Activated effector memory CD4-positive, alpha-beta T cell treated with anti-CD3 and anti-CD28 coated beads, Interleukin-2, amount 50 U/mL, for 16 hours (primary cell): Measurements from ENCODE around the gene SLC8A1.

Source experiments
- DNase-seq: peaks from one replicate; pipeline ENCODE4 v3.0.0-alpha.2; 2020

Gene SLC8A1

DNA sequence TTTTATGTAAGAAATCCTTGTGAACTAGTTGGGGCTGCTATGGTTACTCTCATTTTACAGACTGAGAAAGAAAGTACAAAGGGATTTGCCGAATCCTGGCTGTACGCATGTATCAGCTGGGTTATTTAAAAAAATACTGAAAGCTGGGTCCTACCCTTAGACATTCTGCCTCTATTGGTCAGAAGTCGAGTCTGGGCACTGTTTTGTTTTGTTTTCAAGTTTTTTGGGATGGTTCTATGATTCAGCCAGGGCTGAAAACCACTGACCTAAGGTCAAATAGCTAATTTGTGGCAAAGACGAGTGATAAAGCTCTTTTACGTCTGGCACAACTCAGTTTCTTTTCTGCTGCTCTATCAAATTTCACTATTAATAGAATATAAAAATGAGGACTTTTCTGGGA, 5.9 kb upstream of the SLC8A1 start:
- no peak for DNase-seq

DNA sequence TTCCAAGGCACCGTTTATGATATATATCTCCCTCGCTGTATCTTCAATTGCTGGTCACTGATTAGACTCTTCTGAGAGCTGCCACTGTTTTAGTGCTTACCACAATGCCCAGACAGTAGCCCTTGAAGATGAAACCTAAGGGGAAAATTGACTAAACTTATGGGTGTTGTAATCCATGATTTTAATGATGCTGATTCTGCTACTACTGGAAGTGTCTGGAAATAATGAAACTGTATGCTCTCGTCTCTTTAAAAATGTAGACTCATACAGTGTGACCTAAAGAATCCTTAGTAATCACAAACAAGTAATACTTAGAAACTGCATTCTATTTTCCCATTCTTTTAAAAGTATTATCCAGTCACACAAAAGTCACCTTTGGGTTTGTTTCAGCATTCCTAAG, 5.5 kb upstream of the SLC8A1 start:
- DNase-seq = no peak

GRCh38 chr2:40456926-40457325, 5.0 kb upstream of the SLC8A1 start:
- DNase-seq = no peak

- DNase-seq = no peak
Measured at GRCh38 chr2:40455661-40456060, 3.8 kb upstream of the SLC8A1 start.

DNA sequence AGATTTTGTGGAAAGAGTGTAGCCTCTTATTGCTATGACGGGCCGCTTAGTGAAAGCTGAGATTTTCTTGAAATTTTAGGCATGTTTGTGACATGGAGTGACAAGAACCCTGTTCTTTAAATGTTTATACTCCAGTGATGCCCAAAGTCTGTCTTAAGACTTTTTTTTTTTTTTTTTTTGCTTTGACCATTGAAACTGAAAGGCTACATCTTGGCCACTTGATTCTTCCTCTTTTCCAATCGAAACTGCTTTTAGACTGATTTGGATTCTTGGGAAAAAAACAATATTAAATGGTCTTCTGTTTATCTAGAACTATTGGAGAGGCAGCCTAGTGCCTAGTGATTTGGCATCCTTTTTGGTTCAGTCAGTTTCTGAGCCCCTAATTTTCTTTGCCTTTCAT, 2.4 kb upstream of the SLC8A1 start:
- DNase-seq = no peak

DNA sequence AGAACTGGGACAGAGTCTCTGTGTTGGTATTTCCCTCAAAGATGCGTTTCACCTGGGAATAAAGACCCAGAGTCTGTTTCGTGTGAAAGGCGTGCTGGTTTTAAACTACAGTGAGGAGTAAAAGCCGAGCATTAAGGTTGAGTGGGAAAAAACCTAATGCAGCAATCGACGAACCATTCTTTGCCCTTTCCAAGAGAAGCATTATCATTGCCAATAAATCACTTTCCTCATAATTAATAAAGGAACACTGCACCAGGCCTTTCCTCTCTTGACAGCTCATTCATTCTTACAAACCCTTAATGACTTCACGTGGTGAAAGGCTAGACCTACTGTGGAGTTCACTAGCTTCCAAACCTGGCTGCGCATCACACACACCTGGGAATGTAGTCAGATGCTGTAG, 896 bp upstream of the SLC8A1 start:
- no peak for DNase-seq

DNA sequence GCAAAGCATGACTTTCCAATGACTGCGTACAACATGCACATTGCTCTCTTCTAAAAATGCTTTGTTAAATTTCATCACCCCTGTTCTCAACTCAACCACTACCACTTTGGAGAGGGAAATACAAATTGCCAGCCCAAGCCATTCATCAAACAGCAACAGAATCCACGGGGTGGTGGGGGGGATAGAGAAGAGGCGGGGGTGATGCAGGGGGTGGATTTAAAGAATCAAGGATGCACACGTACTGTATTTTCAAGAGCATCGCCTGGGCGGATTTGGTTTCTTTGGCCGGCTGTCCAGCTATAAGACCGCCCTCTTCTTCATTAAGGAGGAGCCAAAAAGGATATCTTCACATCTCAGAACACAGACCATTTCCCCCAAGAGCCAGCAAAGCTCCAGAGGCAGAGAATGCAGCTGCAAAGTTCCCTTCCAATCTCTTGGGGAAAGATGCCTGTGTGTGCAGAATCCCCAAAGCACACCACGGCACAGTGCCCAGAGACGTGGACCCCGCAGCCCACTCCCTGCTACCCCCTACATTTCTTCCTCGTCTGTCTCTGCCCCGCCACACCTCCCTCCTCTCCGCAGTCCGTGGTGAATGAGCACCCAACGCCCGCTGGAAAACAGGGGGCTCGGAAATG, 977 bp downstream of the SLC8A1 start:
- no peak for DNase-seq

- DNase-seq = no peak
Measured at GRCh38 chr2:40450066-40450795, 1.7 kb downstream of the SLC8A1 start.

- no peak for DNase-seq
Measured at GRCh38 chr2:40448476-40449079, 3.3 kb downstream of the SLC8A1 start.

DNA sequence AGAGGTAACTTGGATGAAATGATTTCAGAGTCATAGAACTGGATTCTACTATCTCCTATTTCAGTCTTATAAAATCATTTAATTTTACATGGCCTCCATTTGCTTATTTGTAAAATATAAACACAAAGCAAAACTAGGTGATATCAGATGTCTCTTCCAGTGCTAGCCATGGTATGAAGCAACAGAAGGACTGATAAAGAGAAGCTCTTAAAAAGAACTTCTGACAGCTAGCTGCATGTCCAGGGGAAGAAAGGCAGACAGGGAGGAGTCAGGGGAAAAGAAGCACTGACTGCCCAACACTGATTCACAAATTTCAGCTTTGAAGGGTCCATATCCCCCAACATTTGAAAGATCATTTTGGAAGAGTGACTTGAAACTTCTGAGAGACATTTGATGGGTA, 6.4 kb downstream of the SLC8A1 start:
- DNase-seq = no peak

DNA sequence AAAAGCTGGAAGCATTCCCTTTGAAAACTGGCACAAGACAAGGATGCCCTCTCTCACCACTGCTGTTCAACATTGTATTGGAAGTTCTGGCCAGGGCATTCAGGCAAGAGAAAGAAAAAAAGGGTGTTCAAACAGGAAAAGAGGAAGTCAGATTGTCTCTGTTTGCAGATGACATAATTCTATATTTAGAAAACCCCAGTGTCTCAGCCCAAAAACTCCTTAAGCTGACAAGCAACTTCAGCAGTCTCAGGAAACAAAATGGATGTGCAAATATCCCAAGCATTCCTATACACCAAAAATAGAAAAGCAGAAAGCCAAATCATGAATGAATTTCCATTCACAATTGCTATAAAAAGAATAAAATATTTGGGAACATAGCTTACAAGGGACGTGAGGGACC, 11.1 kb downstream of the SLC8A1 start:
- no peak for DNase-seq

DNA sequence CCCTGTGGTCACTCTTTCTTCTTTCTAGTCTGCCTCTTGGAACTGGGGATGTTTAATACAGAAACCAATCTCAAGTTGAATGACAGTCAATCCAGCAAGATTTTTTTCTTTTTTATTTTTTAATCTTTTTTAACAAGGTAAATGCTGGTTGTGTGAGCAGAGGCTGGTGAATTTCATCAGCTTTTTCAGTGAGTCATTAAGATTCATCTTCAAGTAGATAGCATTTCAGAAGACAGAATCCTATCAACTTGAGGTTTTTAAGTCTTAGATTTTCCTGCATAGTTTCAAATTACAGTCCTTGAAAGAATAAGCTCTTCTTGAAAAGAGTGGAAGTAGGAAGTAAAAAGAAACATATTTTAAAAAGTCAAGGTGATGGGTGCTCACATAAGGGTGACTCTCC, 12.4 kb downstream of the SLC8A1 start:
- no peak for DNase-seq

DNA sequence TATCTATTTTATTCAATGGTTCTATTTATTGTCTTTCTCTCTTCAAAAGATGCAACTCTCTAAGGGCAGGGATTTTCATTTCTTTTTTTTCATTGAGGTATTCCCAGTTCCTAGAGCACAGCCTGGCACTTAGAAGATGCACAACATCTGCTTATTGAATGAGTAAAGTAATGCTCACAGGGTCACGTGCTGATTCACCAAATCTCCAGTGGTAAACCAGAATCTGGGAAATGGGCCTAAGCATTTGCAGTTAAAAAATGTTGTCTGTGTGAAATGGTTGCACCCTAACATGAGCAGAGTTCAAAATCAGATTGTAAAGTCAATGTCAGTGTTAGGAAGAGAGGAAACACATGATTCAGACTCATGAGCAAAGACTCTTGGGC, 15.8 kb downstream of the SLC8A1 start:
- no peak for DNase-seq

- no peak for DNase-seq
Measured at GRCh38 chr2:40435426-40436092, 16.3 kb downstream of the SLC8A1 start.

- no peak for DNase-seq
Measured at GRCh38 chr2:40434731-40435271, 17.1 kb downstream of the SLC8A1 start.

DNA sequence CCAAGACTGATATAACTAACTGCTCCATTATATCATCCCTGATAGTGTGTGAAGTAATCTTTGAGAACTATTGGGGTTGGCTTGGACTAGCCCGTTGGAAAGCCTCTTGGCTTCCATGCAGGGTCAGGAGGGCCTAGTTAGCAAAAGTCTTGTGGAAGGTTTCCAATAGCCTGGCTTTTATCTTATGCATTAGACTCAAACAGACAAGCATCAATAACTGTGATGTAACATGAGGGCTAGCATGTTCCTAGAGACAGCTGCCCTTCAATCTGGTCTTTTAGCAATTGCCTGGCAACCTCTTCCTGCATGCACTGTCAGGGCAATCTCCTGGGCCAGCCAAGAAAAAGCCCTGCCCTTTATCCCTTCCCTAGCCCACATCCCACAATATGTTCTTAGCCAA, 18.2 kb downstream of the SLC8A1 start:
- DNase-seq = no peak

DNA sequence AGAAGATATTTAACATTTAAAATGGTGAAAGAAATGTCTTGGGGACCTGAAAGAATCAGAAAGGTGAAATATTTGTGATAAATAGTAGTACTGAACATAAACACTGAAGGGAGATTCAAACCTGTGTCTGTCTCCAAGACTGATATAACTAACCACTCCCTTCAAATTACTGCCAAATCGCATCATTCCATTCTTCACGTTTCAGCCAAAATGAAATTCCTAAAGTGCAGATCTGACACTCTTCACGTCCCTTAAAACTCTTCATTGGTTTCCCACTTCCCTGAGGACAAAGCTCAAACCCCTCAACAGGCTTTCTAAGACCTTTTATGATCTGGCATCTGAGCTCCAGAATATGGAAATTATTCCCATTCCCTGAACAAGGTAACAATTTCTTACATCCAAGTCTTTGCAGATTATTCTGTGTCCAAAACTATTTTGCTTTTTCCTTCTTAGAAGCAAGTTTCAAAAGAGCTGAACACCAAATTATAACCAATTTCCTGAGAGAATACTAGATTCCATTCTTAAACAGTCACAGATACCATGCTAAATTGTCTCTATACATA, 18.9 kb downstream of the SLC8A1 start:
- no peak for DNase-seq

- DNase-seq = no peak
Measured at GRCh38 chr2:40431600-40431955, 20.3 kb downstream of the SLC8A1 start.

DNA sequence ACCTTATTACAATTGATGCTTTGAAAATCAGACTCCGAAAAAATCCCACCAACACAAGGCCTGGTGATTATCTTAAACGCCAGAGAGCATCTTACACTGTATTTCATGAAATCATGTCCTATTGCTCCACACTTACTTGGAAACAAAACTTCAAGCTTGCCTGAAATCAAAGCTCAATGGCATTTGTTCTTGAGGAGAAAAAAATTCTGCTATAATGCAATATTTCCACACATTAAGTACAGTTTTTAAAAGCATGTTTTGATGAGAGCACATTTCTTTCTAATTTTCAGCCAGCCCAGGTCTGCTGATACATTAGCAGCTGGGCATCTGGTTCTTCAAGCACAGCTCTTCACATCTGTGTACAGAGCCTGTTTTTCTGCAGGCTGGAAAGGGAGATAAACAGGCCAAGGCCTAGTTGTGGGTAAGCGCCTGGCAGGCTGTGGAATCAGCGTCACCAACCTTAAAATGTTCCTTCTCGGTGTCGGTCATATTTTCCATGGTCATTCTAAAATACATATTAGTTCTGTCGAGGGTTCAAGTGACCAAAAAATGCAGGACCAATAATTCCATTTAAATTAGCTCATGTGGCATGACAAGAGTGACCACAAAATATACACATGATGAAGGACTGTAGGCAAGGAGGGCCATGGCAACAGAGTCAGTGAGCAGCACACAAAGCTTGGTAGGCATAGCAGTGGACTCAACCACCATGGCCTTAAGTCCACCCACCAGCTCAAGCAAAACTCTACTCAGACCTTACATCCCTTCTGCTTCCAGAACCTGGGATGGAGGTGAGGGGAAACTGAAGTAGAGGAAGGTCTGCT, 20.9 kb downstream of the SLC8A1 start:
- DNase-seq = no peak

GRCh38 chr2:40428439-40428838, 23.5 kb downstream of the SLC8A1 start:
- no peak for DNase-seq

- DNase-seq = no peak
Measured at GRCh38 chr2:40421631-40422297, 30.1 kb downstream of the SLC8A1 start.

GRCh38 chr2:40420478-40420877, 31.4 kb downstream of the SLC8A1 start:
- DNase-seq = no peak
